Ovary (tissue), 9 donors: ENCODE results near the gene LAMTOR4. TPM values are rescaled to one million over a fixed set of nuclear protein-coding genes. Genes with fewer than 3 reads are reported as not detected.
A peak's percentile ranks its signal among the peaks of the same experiment; 100 is the strongest.
"Not testable (repeated sequence)": the region's sequence is repeated elsewhere in the genome, so short reads cannot be mapped to it uniquely, and the experiment has no call there.

Source experiments
- DNase-seq, 5 donors: peaks; one replicate each; pipeline ENCODE4 v3.0.0-alpha.2; 2019 to 2020
- H3K27ac ChIP-seq, 2 donors: fragments of 200-600 bp; one replicate each; pipeline versions ENCODE4 v1.5.1 to v1.8.0; 2019 to 2022
- H3K27me3 ChIP-seq: fragments of 200-600 bp; one replicate; pipeline ENCODE4 v1.8.0; 2022
- H3K36me3 ChIP-seq: fragments of 200-600 bp; sonication (generic); one replicate; pipeline ENCODE4 v1.5.1; 2019
- H3K4me1 ChIP-seq: one replicate; pipeline ENCODE4 v1.8.1; 2013; ENCODE audit warnings: mild to moderate bottlenecking, moderate library complexity; ENCODE audit not compliant: insufficient read depth
- H3K4me3 ChIP-seq: fragments of 200-600 bp; sonication (generic); one replicate; pipeline ENCODE4 v1.5.1; 2017
- H3K9me3 ChIP-seq, 2 donors: fragments of 200-600 bp in 1 of 2; sonication (generic) in 1 of 2; one replicate each; pipeline versions ENCODE4 v1.5.1 to v1.8.1; 2013 to 2019; ENCODE audit warnings: mild to moderate bottlenecking in 1 of 2, moderate library complexity in 1 of 2
- EP300 ChIP-seq: sonication (generic); formaldehyde crosslinking; IDR thresholded peaks from one replicate; pipeline ENCODE4 v1.6.1; 2017; ENCODE audit warnings: antibody characterized with exemption
- POLR2A ChIP-seq: fragments of 450-650 bp; IDR thresholded peaks from one replicate; pipeline ENCODE4 v1.6.1; 2017; ENCODE audit warnings: antibody characterized with exemption, mild to moderate bottlenecking, moderate library complexity
- WGBS, 3 donors: extraction: QIAGEN DNeasy Blood & Tissue Kit in 1 of 3; methylation state at CpG; one replicate each; pipeline versions ENCODE4 v1.1.5 to v1.1.7; 2013 to 2017; 5-methylcytosine and 5-hydroxymethylcytosine counted together
- intact Hi-C, 4 donors: fragments of 100-400 bp; cut with DNase I; formaldehyde crosslinking; loops; one replicate each; pipeline versions ENCODE4 v1.11.0 to v1.15.1; 2022 to 2023
- polyA plus RNA-seq, 2 donors: library from polyadenylated mRNA; stranded (reverse); fragments of 200-250 nt in 1 of 2; fragments of 350-450 nt in 1 of 2; fragmentation: Illumina TruSeq in 1 of 2; extraction: RNeasy Lipid Tissue Mini Kit (QIAGEN cat#74804) in 1 of 2; gene quantifications; one replicate each; pipeline ENCODE4 v1.2.3, GENCODE V29; 2013 to 2014
- total RNA-seq, 7 donors: library from RNA; depleted of rRNA in 2 of 7; stranded (reverse); fragments of >200 nt in 2 of 7; fragmentation: NEBNext Ultra II Directional in 3 of 7; extraction: Animal tissue kit (Norgen Biotek cat#: 25700) in 3 of 7; gene quantifications; one replicate each; pipeline versions ENCODE4 v1.1.0 to v1.2.4, GENCODE V29; 2016 to 2023
- TF ChIP-seq, protein P1 (sequence below), 3 donors: fragments of 450-650 bp in 2 of 3; fragments of 200-600 bp in 1 of 3; IDR thresholded peaks; one replicate each; pipeline versions ENCODE4 v1.5.1 to v1.8.0; 2016 to 2022; ENCODE audit warnings: antibody characterized with exemption in 3 of 3, mild to moderate bottlenecking in 1 of 3
- donor health status: DM: no; HTN: no; CAD: no; lungs with moderate emphysema.
- donor health status: DM: no; HTN: no; CAD: no.
- donor health status: Bipolar disorder and iron deficiency.
- donor health status: DM: yes; HTN: yes; CAD: no.
- donor health status: DM: no; HTN: no; CAD: no.
- donor health status: DM: yes; HTN: yes; CAD: no.

Gene LAMTOR4
- total and polyA plus RNA-seq, 9 donors = 10.3 to 246 (median 108) TPM

DNA sequence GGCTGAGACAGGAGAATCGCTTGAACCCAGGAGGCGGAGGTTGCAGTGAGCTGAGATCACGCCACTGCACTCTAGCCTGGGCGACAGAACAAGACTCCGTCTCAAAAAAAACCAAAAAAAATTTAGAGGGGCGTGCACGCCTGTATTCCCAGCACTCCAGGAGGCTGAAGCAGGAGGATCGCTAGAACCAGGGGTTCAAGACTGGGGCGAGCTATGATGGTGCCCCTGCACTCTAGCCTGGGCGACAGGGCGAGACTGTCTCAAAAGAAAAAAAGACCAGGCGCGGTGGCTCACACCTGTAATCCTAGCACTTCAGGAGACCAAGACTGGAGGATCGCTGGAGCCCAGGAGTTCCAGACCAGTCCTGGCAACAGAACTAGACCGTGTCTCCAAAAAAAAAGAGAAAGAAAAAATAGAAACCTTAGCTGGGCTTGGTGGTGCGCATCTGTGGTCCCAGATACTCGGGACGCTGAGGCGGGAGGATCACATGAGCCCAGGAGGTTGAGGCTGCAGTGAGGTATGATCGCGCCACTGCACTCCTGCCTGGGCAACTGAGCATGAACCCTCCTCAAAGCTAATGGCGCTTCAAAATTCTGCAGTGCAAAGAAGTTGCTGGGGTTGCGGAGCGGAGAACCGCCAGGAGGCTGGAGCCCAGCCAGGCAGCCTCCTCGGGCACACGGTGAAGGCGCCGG is 22.3 kb upstream of the LAMTOR4 start:
- intact Hi-C loops = no loop called here
- Histone ChIP-seq H3K27ac (peak overlapping the region; percentile 89 to 95), H3K9me3 (no peaks in the 10 kb centered on the region), H3K36me3 (no peaks in the 10 kb centered on the region), H3K4me1 (peaks cover 3% of the 10 kb centered on the region), H3K4me3 (peak overlapping the region; percentile 61), H3K27me3 (no peaks in the 10 kb centered on the region)
- no peak for DNase-seq
- WGBS, 3 donors = 11 to 14% (median 13%) methylated on average over 29 of the region's 29 CpGs
- TF ChIP-seq, protein P1, sequence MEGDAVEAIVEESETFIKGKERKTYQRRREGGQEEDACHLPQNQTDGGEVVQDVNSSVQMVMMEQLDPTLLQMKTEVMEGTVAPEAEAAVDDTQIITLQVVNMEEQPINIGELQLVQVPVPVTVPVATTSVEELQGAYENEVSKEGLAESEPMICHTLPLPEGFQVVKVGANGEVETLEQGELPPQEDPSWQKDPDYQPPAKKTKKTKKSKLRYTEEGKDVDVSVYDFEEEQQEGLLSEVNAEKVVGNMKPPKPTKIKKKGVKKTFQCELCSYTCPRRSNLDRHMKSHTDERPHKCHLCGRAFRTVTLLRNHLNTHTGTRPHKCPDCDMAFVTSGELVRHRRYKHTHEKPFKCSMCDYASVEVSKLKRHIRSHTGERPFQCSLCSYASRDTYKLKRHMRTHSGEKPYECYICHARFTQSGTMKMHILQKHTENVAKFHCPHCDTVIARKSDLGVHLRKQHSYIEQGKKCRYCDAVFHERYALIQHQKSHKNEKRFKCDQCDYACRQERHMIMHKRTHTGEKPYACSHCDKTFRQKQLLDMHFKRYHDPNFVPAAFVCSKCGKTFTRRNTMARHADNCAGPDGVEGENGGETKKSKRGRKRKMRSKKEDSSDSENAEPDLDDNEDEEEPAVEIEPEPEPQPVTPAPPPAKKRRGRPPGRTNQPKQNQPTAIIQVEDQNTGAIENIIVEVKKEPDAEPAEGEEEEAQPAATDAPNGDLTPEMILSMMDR (IDR thresholded peaks at IDR 0.05) = peak in 1 of 3 donors; percentile 20
- TF ChIP-seq POLR2A = no peak
- no peak for TF ChIP-seq EP300

DNA sequence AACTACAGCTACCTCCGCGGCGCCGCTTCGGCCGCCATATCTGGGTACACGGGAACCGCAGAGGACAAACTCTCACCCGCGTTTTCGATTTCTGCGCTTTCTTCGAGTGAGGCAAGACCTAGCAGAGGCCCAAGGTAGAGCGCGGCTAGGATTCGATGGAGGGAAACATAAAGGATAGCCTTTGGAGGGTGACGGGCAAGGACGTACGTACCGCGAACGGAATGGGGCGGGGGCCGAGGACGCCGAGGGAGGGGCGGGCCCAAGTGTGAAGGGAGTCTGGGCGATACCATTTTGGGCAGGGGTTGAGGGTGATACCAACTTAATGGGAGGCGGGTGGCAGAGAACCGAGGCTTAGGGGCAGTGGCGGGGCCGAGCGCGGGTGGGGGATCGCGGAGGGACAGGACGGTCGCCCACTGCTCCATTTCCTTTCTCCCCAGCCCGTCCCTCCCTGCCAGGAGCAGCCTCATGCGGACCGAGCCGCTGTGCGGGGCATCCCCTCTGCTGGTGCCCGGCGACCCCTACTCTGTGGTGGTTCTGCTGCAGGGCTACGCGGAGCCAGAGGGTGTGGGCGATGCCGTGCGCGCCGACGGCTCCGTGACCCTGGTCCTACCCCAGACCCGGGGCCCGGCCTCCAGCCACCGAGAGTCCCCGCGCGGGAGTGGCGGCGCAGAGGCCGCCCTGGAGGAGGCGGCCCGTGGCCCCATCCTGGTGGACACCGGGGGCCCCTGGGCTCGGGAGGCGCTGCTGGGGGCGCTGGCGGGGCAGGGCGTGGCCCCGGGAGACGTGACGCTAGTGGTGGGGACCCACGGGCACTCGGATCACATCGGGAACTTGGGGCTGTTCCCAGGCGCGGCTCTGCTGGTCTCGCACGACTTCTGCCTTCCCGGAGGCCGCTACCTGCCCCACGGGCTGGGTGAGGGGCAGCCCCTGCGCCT is 21.5 kb upstream of the LAMTOR4 start, which contains the start of gene MBLAC1:
TSS of gene MBLAC1 (plus strand) at position 37 of the 935 bp plus-strand sequence. CDS start at position 466, 429 bp downstream.
- Histone ChIP-seq H3K27ac (peak within 1 kb of the TSS; percentile 89 to 95), H3K4me1 (peaks cover 3% of the 10 kb centered on the region), H3K9me3 (no peaks in the 10 kb centered on the region), H3K36me3 (no peaks in the 10 kb centered on the region), H3K27me3 (no peaks in the 10 kb centered on the region), H3K4me3 (peak within 1 kb of the TSS; percentile 61)
- TF ChIP-seq, protein P1 (IDR thresholded peaks at IDR 0.05) = peak in 1 of 3 donors; percentile 19
- TF ChIP-seq EP300 = no peak
- 0 to 1% (median 1%) methylated on average over 55 to 85 of the region's 85 CpGs for WGBS, 3 donors
- intact Hi-C loops = no loop called here
- peak; percentile 88 to 92 (median 90) for DNase-seq

DNA sequence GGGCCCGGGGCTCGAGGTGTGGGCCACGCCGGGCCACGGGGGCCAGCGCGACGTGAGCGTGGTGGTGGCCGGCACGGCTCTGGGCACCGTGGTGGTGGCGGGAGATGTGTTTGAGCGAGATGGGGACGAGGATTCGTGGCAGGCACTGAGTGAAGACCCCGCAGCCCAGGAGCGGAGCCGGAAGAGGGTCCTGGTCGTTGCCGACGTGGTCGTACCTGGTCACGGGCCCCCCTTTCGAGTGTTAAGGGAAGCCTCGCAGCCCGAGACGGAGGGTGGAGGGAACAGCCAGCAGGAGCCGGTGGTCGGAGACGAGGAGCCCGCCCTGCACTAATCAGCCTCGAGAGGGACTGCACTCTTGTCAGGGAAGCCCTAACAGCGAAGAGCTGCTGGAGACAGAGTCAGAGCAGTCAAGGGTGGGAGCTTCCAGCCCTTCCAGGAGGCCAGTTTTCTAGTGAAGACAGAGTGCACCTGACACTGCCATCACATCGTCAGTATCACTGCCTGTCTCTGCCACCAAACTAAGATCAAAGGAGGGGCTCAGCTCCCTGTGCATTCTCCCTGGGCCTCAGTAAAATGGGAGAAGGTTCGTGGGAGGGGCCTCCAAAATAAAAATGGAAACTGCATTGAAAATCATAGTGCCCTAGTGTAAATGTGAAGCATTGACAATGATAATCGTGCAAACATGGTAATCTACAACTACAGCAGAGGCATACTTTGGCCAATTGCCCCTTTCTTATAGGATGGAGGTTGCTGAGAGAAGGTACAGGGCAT is 20.7 kb upstream of the LAMTOR4 start:
- peak overlapping the region; percentile 89 to 95 for H3K27ac ChIP-seq
- H3K36me3 ChIP-seq = no peaks in the 10 kb centered on the region
- intact Hi-C loops = no loop called here
- H3K4me3 ChIP-seq = peak overlapping the region; percentile 61
- TF ChIP-seq EP300 (no peak), POLR2A (no peak)
- TF ChIP-seq, protein P1 (IDR thresholded peaks at IDR 0.05) = no peak
- whole genome bisulfite sequencing, 3 donors = 2 to 3% (median 2%) methylated on average over 27 to 37 of the region's 37 CpGs
- H3K9me3 ChIP-seq = no peaks in the 10 kb centered on the region
- H3K4me1 ChIP-seq = peaks cover 3% of the 10 kb centered on the region
- no peaks in the 10 kb centered on the region for H3K27me3 ChIP-seq
- peak in 2 of 5 donors; percentile 54 to 57 for DNase-seq

DNA sequence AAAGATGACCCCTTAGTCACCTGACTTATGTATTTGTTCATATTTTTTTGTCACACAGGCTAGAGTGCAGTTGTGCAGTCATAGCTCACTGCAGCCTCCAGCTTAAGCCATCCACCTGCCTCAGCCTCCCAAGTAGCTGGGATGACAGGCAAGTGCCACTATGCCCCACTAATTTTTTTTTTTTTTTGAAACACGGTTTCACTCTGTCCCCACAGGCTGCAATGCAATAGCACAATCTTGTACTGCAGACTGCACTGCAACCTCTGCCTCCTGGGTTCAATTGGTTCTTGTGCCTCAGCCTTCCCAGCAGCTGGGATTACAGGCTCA is 20.1 kb upstream of the LAMTOR4 start:
- H3K27me3 ChIP-seq = no peaks in the 10 kb centered on the region
- H3K4me3 ChIP-seq = no peak overlapping the region
- peaks cover 3% of the 10 kb centered on the region for H3K4me1 ChIP-seq
- intact Hi-C loops = no loop called here
- peak overlapping the region; percentile 89 to 95 for H3K27ac ChIP-seq
- WGBS, 3 donors = 46 to 67% (median 63%) methylated on average over 1 of the region's 1 CpG
- TF ChIP-seq EP300 = no peak
- TF ChIP-seq, protein P1 (IDR thresholded peaks at IDR 0.05) = no peak
- TF ChIP-seq POLR2A = no peak
- H3K36me3 ChIP-seq = no peaks in the 10 kb centered on the region
- no peaks in the 10 kb centered on the region for H3K9me3 ChIP-seq
- no peak for DNase-seq

DNA sequence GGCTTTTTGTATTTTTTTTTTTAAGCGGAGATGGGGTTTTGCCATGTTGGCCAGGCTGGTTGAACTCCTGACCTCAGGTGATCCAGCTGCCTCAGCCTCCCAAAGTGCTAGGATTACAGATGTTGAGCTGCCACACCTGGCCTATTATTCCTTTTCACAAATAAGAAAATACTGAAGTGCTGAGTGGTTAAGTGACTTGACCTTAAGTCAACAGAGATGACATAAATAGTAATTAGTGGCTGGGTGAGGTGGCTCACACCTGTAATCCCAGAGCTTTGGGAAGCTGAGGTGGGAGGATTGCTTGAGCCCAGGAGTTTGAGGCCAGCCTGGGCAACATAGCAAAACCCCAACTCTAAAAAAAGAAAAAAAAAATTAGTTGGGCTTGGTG is 18.5 kb upstream of the LAMTOR4 start:
- H3K27ac ChIP-seq, H3K9me3 ChIP-seq: not testable (repeated sequence)
- intact Hi-C loops = loop anchor here in 3 of 4 donors (5.0 to 10.0 kb wide), 2 partner anchors 85 to 92 kb away; partner anchors contain the start of gene PVRIG (in 2 of the 3)

More for the DNA sequence above, 18.5 kb upstream of the LAMTOR4 start:
- not testable (repeated sequence) for H3K36me3 ChIP-seq, DNase-seq, H3K4me3 ChIP-seq, H3K4me1 ChIP-seq, H3K27me3 ChIP-seq
- WGBS, 3 donors = 87 to 100% (median 100%) methylated on average over 1 of the region's 1 CpG
